HepG2 (cell line): Measurements from ENCODE around the gene C20orf96. TPM values are rescaled to one million over a fixed set of nuclear protein-coding genes. Genes with fewer than 3 reads are reported as not detected.

Experiments used
- AKNA ChIP-seq: sonication (generic); formaldehyde crosslinking; IDR thresholded peaks from 2 replicates; pipeline ENCODE4 v1.4.0; 2020; ENCODE audit warnings: missing genetic modification reagents, borderline replicate concordance
- ATAD3A ChIP-seq: sonication (generic); formaldehyde crosslinking; IDR thresholded peaks from 2 replicates; pipeline ENCODE4 v1.4.0; 2020; ENCODE audit warnings: missing genetic modification reagents
- CCAR2 ChIP-seq: fragments of 200-400 bp; formaldehyde crosslinking; optimal IDR thresholded peaks from 2 replicates; pipeline ENCODE3; 2018; ENCODE audit warnings: low read depth, mild to moderate bottlenecking, low read length, moderate library complexity
- HOXA5 ChIP-seq: sonication (generic); formaldehyde crosslinking; IDR thresholded peaks from 2 replicates; pipeline ENCODE4 v1.4.0; 2020; ENCODE audit warnings: missing genetic modification reagents
- JUN ChIP-seq: sonication (generic); formaldehyde crosslinking; IDR thresholded peaks from 2 replicates; pipeline ENCODE4 v1.4.0; 2020; ENCODE audit warnings: mild to moderate bottlenecking, missing genetic modification reagents
- NCOR1 ChIP-seq: fragments of 200-600 bp; sonication (generic); IDR thresholded peaks from 2 replicates; pipeline ENCODE4 v1.7.0; 2017; ENCODE audit warnings: antibody characterized with exemption, low read length, borderline replicate concordance
- SNRNP70 ChIP-seq: fragments of 200-400 bp; formaldehyde crosslinking; IDR thresholded peaks from 2 replicates; pipeline ENCODE4 v1.6.1; 2017; ENCODE audit warnings: mild to moderate bottlenecking, low read depth, low read length, moderate library complexity
- TARDBP ChIP-seq: sonication (generic); formaldehyde crosslinking; IDR thresholded peaks from 2 replicates; pipeline ENCODE4 v1.8.0; 2022; ENCODE audit warnings: mild to moderate bottlenecking, missing genetic modification reagents
- TEF ChIP-seq: sonication (generic); formaldehyde crosslinking; IDR thresholded peaks from 2 replicates; pipeline ENCODE4 v1.5.0; 2020; ENCODE audit warnings: missing genetic modification reagents
- ZBTB37 ChIP-seq: sonication (generic); formaldehyde crosslinking; IDR thresholded peaks from 2 replicates; pipeline ENCODE4 v1.4.0; 2020; ENCODE audit warnings: mild to moderate bottlenecking, missing genetic modification reagents
- ZFAT ChIP-seq: sonication (generic); formaldehyde crosslinking; conservative IDR thresholded peaks from 2 replicates; pipeline ENCODE4 v1.8.1; 2023; ENCODE audit warnings: missing genetic modification reagents, inconsistent platforms
- ZNF646 ChIP-seq: sonication (generic); formaldehyde crosslinking; IDR thresholded peaks from 2 replicates; pipeline ENCODE4 v1.9.0; 2021; ENCODE audit warnings: mild to moderate bottlenecking, missing genetic modification reagents
- ZNF670 ChIP-seq: sonication (generic); formaldehyde crosslinking; IDR thresholded peaks from 2 replicates; pipeline ENCODE4 v1.8.0; 2022; ENCODE audit warnings: mild to moderate bottlenecking, missing genetic modification reagents, borderline replicate concordance
- ZNF740 ChIP-seq: sonication (generic); formaldehyde crosslinking; IDR thresholded peaks from 2 replicates; pipeline ENCODE4 v1.4.0; 2020; ENCODE audit warnings: missing genetic modification reagents
- polyA plus RNA-seq, 8 experiments: library from polyadenylated mRNA; depleted of rRNA in 3 of 8; stranded (reverse) in 7 of 8; unstranded in 1 of 8; fragments of >200 nt; fragmentation: Illumina TruSeq in 4 of 8; extraction: Trizol in 4 of 8; gene quantifications; 2 replicates each; pipeline versions ENCODE4 v1.2.1 to v1.2.3, GENCODE V29; 2011 to 2016; ENCODE audit warnings: low read depth in 4 of 8, missing spikeins in 1 of 8, mixed read lengths in 1 of 8; ENCODE audit not compliant: insufficient read depth in 1 of 8
- total RNA-seq, 5 experiments: library from RNA; depleted of rRNA; stranded (reverse); fragments of >200 nt; fragmentation: Illumina TruSeq; extraction: Trizol; gene quantifications; 2 replicates each; pipeline ENCODE4 v1.2.3, GENCODE V29; 2016; ENCODE audit warnings: low read depth in 1 of 5

C20orf96 gene
- total and polyA plus RNA-seq, 2 of the 13 experiments (the other 11 are each of a cell fraction or from before 2014, with no cell fraction given), result 3.8 to 20.6 TPM

- TF ChIP-seq ATAD3A (CRISPR knock-in tag) (no peak), CCAR2 (no peak), ZNF670 (CRISPR knock-in tag) (peak; percentile 100), ZNF646 (CRISPR knock-in tag) (no peak), HOXA5 (CRISPR knock-in tag) (peak; percentile 99), NCOR1 (peak; percentile 75; the same call in 1 of the 2 replicates), ZNF740 (CRISPR knock-in tag) (peak; percentile 80; the same call in 1 of the 2 replicates), ZBTB37 (CRISPR knock-in tag) (peak; percentile 96), TEF (CRISPR knock-in tag) (peak; percentile 76; the same call in 1 of the 2 replicates), ZFAT (peak; percentile 93), SNRNP70 (0 out of 2 replicates have a peak, but pooled peaks have one; percentile 79), TARDBP (CRISPR knock-in tag) (peak; percentile 90), AKNA (CRISPR knock-in tag) (peak; percentile 94), JUN (peak; percentile 49)
Measured at GRCh38 chr20:297098-297924, 6.8 kb upstream of the C20orf96 start, which contains the start of gene ZCCHC3 (continued).
